ENCODE data around the gene CABCOCO1. TPM values are rescaled to one million over a fixed set of nuclear protein-coding genes. Genes with fewer than 3 reads are reported as not detected.
"Not testable (repeated sequence)": the region's sequence is repeated elsewhere in the genome, so short reads cannot be mapped to it uniquely, and the experiment has no call there.

CABCOCO1 gene
- total RNA-seq, 1 experiment from 2014 or later: not detected

GRCh38 chr10:61702584-61702983, 39.9 kb downstream of the CABCOCO1 start:
- Mint-ChIP-seq H3K4me1 (ENCODE audit: insufficient read depth, unreplicated experiment) (no peaks in the 10 kb centered on the region), H3K27ac (ENCODE audit: low read depth, unreplicated experiment) (no peak overlapping the region), H3K36me3 (ENCODE audit: insufficient read depth, unreplicated experiment) (no peaks in the 10 kb centered on the region), H3K27me3 (ENCODE audit: insufficient read depth, unreplicated experiment) (no peaks in the 10 kb centered on the region), H3K9me3 (ENCODE audit: unreplicated experiment) (no peaks in the 10 kb centered on the region), H3K4me3 (ENCODE audit: unreplicated experiment) (no peak overlapping the region)
- CTCF ChIA-PET: interaction anchor here (0.5 to 0.9 kb wide), 3 partner anchors 77 to 379 kb away, joined by 3 to 4 read pairs (median 3); no protein-coding TSS in a partner anchor
- POLR2A ChIA-PET: interaction anchor here (0.7 kb wide), 1 partner anchor 400 kb away, joined by 3 read pairs; no protein-coding TSS in a partner anchor
- BruUV-seq (replicated peaks): no TSS peak
- TF ChIP-seq CTCF (IDR thresholded peaks at IDR 0.05; ENCODE audit: unreplicated experiment): no peak
- intact Hi-C loops (cut with micrococcal nuclease): no loop called here
- DNase-seq (ENCODE audit: unreplicated experiment): no peak

GRCh38 chr10:61705022-61705613, 42.4 kb downstream of the CABCOCO1 start:
- no peak for DNase-seq (ENCODE audit: unreplicated experiment)
- no peak for TF ChIP-seq CTCF (IDR thresholded peaks at IDR 0.05; ENCODE audit: unreplicated experiment)
- Mint-ChIP-seq H3K36me3 (ENCODE audit: insufficient read depth, unreplicated experiment) (no peaks in the 10 kb centered on the region), H3K27me3 (ENCODE audit: insufficient read depth, unreplicated experiment) (no peaks in the 10 kb centered on the region), H3K4me1 (ENCODE audit: insufficient read depth, unreplicated experiment) (no peaks in the 10 kb centered on the region), H3K9me3 (ENCODE audit: unreplicated experiment) (no peaks in the 10 kb centered on the region), H3K4me3 (ENCODE audit: unreplicated experiment) (no peak overlapping the region), H3K27ac (ENCODE audit: low read depth, unreplicated experiment) (no peak overlapping the region)
- CTCF ChIA-PET: no interaction called here
- no TSS peak for BruUV-seq (replicated peaks)
- intact Hi-C loops (cut with micrococcal nuclease): no loop called here
- POLR2A ChIA-PET: no interaction called here

- POLR2A ChIA-PET: no interaction called here
- Mint-ChIP-seq H3K27me3 (ENCODE audit: insufficient read depth, unreplicated experiment) (no peaks in the 10 kb centered on the region), H3K27ac (ENCODE audit: low read depth, unreplicated experiment) (no peak overlapping the region), H3K4me1 (ENCODE audit: insufficient read depth, unreplicated experiment) (no peaks in the 10 kb centered on the region), H3K4me3 (ENCODE audit: unreplicated experiment) (no peak overlapping the region), H3K9me3 (ENCODE audit: unreplicated experiment) (no peaks in the 10 kb centered on the region), H3K36me3 (ENCODE audit: insufficient read depth, unreplicated experiment) (no peaks in the 10 kb centered on the region)
- CTCF ChIA-PET: no interaction called here
- no peak for DNase-seq (ENCODE audit: unreplicated experiment)
- TF ChIP-seq CTCF (IDR thresholded peaks at IDR 0.05; ENCODE audit: unreplicated experiment): no peak
- no TSS peak for BruUV-seq (replicated peaks)
- intact Hi-C loops (cut with micrococcal nuclease): no loop called here
Observed at GRCh38 chr10:61708846-61709245, 46.1 kb downstream of the CABCOCO1 start.

- H3K27me3 Mint-ChIP-seq (ENCODE audit: insufficient read depth, unreplicated experiment); H3K4me3 Mint-ChIP-seq (ENCODE audit: unreplicated experiment); H3K27ac Mint-ChIP-seq (ENCODE audit: low read depth, unreplicated experiment); H3K4me1 Mint-ChIP-seq (ENCODE audit: insufficient read depth, unreplicated experiment); H3K9me3 Mint-ChIP-seq (ENCODE audit: unreplicated experiment); H3K36me3 Mint-ChIP-seq (ENCODE audit: insufficient read depth, unreplicated experiment); BruUV-seq (replicated peaks); DNase-seq (ENCODE audit: unreplicated experiment); intact Hi-C loops (cut with micrococcal nuclease); POLR2A ChIA-PET; CTCF ChIA-PET: not testable (repeated sequence)
Observed at GRCh38 chr10:61712105-61712504, 49.4 kb downstream of the CABCOCO1 start.

- DNase-seq (ENCODE audit: unreplicated experiment); H3K36me3 Mint-ChIP-seq (ENCODE audit: insufficient read depth, unreplicated experiment); H3K4me1 Mint-ChIP-seq (ENCODE audit: insufficient read depth, unreplicated experiment); BruUV-seq (replicated peaks); H3K4me3 Mint-ChIP-seq (ENCODE audit: unreplicated experiment); H3K27ac Mint-ChIP-seq (ENCODE audit: low read depth, unreplicated experiment); H3K9me3 Mint-ChIP-seq (ENCODE audit: unreplicated experiment); POLR2A ChIA-PET; intact Hi-C loops (cut with micrococcal nuclease); H3K27me3 Mint-ChIP-seq (ENCODE audit: insufficient read depth, unreplicated experiment): not testable (repeated sequence)
- CTCF ChIA-PET: interaction anchor here (0.7 kb wide), 1 partner anchor 104 kb away, joined by 3 read pairs; no protein-coding TSS in a partner anchor
Observed at GRCh38 chr10:61719475-61719874, 56.7 kb downstream of the CABCOCO1 start.
